Astrocyte (in vitro differentiated cells and primary cell): ENCODE data around the gene PTPN3. TPM values are rescaled to one million over a fixed set of nuclear protein-coding genes. Genes with fewer than 3 reads are reported as not detected.

ENCODE experiments used
- DNase-seq: peaks from one replicate; pipeline ENCODE4 v3.0.0-alpha.2; 2010; ENCODE audit warnings: low read depth
- FAIRE-seq: peaks from 2 replicates; lab custom pipeline; 2011; peaks lifted over from hg19 to GRCh38; lab: Jason Lieb, UNC
- H2AFZ ChIP-seq: 2 replicates; pipeline ENCODE4 v1.6.0; 2012; ENCODE audit warnings: low read depth, low read length, inconsistent platforms
- H3K27ac ChIP-seq: 2 replicates; pipeline ENCODE4 v1.5.1; 2011; ENCODE audit warnings: low read depth, low read length, inconsistent platforms
- H3K27me3 ChIP-seq: 2 replicates; pipeline ENCODE4 v1.6.0; 2011; ENCODE audit warnings: low read length, inconsistent platforms; ENCODE audit not compliant: insufficient read depth
- H3K36me3 ChIP-seq: 2 replicates; pipeline ENCODE4 v1.5.1; 2011; ENCODE audit warnings: low read length, inconsistent platforms; ENCODE audit not compliant: insufficient read depth
- H3K4me1 ChIP-seq: 2 replicates; pipeline ENCODE4 v1.5.1; 2011; ENCODE audit warnings: low read length, inconsistent platforms; ENCODE audit not compliant: insufficient read depth
- H3K4me2 ChIP-seq: 2 replicates; pipeline ENCODE4 v1.6.0; 2012; ENCODE audit warnings: low read length, inconsistent platforms
- H3K4me3 ChIP-seq: 2 replicates; pipeline ENCODE4 v1.5.1; 2011; ENCODE audit warnings: low read depth, mild to moderate bottlenecking, low read length, inconsistent platforms; ENCODE audit not compliant: insufficient read depth
- H3K79me2 ChIP-seq: 2 replicates; pipeline ENCODE4 v1.6.0; 2012; ENCODE audit warnings: mild to moderate bottlenecking, low read length, inconsistent platforms; ENCODE audit not compliant: insufficient read depth
- H3K9ac ChIP-seq: 2 replicates; pipeline ENCODE4 v1.6.0; 2012; ENCODE audit warnings: mild to moderate bottlenecking, low read length, inconsistent platforms
- H3K9me3 ChIP-seq: 2 replicates; pipeline ENCODE4 v1.5.1; 2012; ENCODE audit warnings: low read depth, mild to moderate bottlenecking, low read length, inconsistent platforms; ENCODE audit not compliant: insufficient read depth
- H4K20me1 ChIP-seq: 2 replicates; pipeline ENCODE4 v1.6.0; 2012; ENCODE audit warnings: low read length, inconsistent platforms; ENCODE audit not compliant: insufficient read depth
- H3K27ac Mint-ChIP-seq: one replicate; pipeline ENCODE4 v1.8.0; 2021; ENCODE audit warnings: mild to moderate bottlenecking, mixed read lengths; ENCODE audit not compliant: unreplicated experiment
- H3K27me3 Mint-ChIP-seq: one replicate; pipeline ENCODE4 v1.8.0; 2021; ENCODE audit warnings: low read depth, mixed read lengths; ENCODE audit not compliant: unreplicated experiment
- H3K36me3 Mint-ChIP-seq: one replicate; pipeline ENCODE4 v1.8.0; 2021; ENCODE audit warnings: low read depth, mixed read lengths; ENCODE audit not compliant: unreplicated experiment
- H3K4me1 Mint-ChIP-seq: one replicate; pipeline ENCODE4 v1.8.0; 2021; ENCODE audit warnings: low read depth, mixed read lengths; ENCODE audit not compliant: unreplicated experiment
- H3K4me3 Mint-ChIP-seq: one replicate; pipeline ENCODE4 v1.8.0; 2021; ENCODE audit warnings: mild to moderate bottlenecking, moderate library complexity, mixed read lengths; ENCODE audit not compliant: unreplicated experiment
- H3K9me3 Mint-ChIP-seq: one replicate; pipeline ENCODE4 v1.8.0; 2021; ENCODE audit warnings: mild to moderate bottlenecking, mixed read lengths; ENCODE audit not compliant: unreplicated experiment
- CTCF ChIP-seq: IDR thresholded peaks from 2 replicates; pipeline ENCODE4 v1.5.1; 2011; ENCODE audit warnings: low read depth, mild to moderate bottlenecking, inconsistent platforms, low read length, moderate library complexity; ENCODE audit not compliant: insufficient read depth
- EZH2 ChIP-seq: IDR thresholded peaks from 2 replicates; pipeline ENCODE4 v1.6.1; 2012; ENCODE audit warnings: mild to moderate bottlenecking, low read length, inconsistent platforms; ENCODE audit not compliant: insufficient read depth
- total RNA-seq: library from RNA; stranded (reverse); gene quantifications from 2 replicates; pipeline ENCODE4 v1.2.1, GENCODE V29; 2021

Gene PTPN3
- total RNA-seq, 1 donor from 2014 or later = 1.1 TPM

GRCh38 chr9:109496841-109497225 is 1.3 kb downstream of the PTPN3 start:
- Histone ChIP-seq H3K27me3 (peaks cover 65% of the 10 kb centered on the region), H3K36me3 (no peaks in the 10 kb centered on the region), H3K4me2 (peak overlapping the region; percentile 85), H3K4me1 (peaks cover 7% of the 10 kb centered on the region), H3K79me2 (no peaks in the 10 kb centered on the region), H2AFZ (no peak overlapping the region), H3K9me3 (no peaks in the 10 kb centered on the region), H3K9ac (no peak overlapping the region), H4K20me1 (peaks cover 18% of the 10 kb centered on the region), H3K4me3 (no peak overlapping the region), H3K27ac (no peak overlapping the region)
- DNase-seq = no peak
- Mint-ChIP-seq H3K4me1 (no peaks in the 10 kb centered on the region), H3K27me3 (peaks cover 76% of the 10 kb centered on the region), H3K9me3 (no peaks in the 10 kb centered on the region), H3K27ac (no peak overlapping the region), H3K4me3 (peak overlapping the region; percentile 78), H3K36me3 (no peaks in the 10 kb centered on the region)
- FAIRE-seq = no peak
- TF ChIP-seq EZH2 (no peak), CTCF (no peak)

GRCh38 chr9:109496218-109496617 is 1.9 kb downstream of the PTPN3 start:
- no peak overlapping the region for H3K4me2 ChIP-seq
- no peak overlapping the region for H3K27ac ChIP-seq
- H3K9ac ChIP-seq = no peak overlapping the region
- DNase-seq (no peak), FAIRE-seq (no peak)
- H3K4me3 ChIP-seq = no peak overlapping the region
- no peak for TF ChIP-seq EZH2
- no peak for TF ChIP-seq CTCF
- no peak overlapping the region for H2AFZ ChIP-seq
- no peaks in the 10 kb centered on the region for H3K9me3 ChIP-seq
- H3K36me3 Mint-ChIP-seq = no peaks in the 10 kb centered on the region
- H4K20me1 ChIP-seq = peaks cover 18% of the 10 kb centered on the region
- H3K4me1 Mint-ChIP-seq = no peaks in the 10 kb centered on the region
- peaks cover 7% of the 10 kb centered on the region for H3K4me1 ChIP-seq
- peaks cover 70% of the 10 kb centered on the region for H3K27me3 Mint-ChIP-seq
- H3K36me3 ChIP-seq = no peaks in the 10 kb centered on the region
- no peaks in the 10 kb centered on the region for H3K9me3 Mint-ChIP-seq
- H3K27ac Mint-ChIP-seq = no peak overlapping the region
- peak overlapping the region; percentile 1 for H3K4me3 Mint-ChIP-seq
- no peaks in the 10 kb centered on the region for H3K79me2 ChIP-seq
- H3K27me3 ChIP-seq = peaks cover 59% of the 10 kb centered on the region

- H3K4me2 ChIP-seq = no peak overlapping the region
- no peaks in the 10 kb centered on the region for H3K9me3 ChIP-seq
- no peaks in the 10 kb centered on the region for H3K4me1 ChIP-seq
- Mint-ChIP-seq H3K27ac (no peak overlapping the region), H3K27me3 (peaks cover 51% of the 10 kb centered on the region), H3K4me1 (no peaks in the 10 kb centered on the region), H3K36me3 (no peaks in the 10 kb centered on the region), H3K9me3 (no peaks in the 10 kb centered on the region), H3K4me3 (no peak overlapping the region)
- no peak overlapping the region for H3K27ac ChIP-seq
- FAIRE-seq = no peak
- no peak for DNase-seq
- peaks cover 36% of the 10 kb centered on the region for H3K27me3 ChIP-seq
- no peaks in the 10 kb centered on the region for H3K79me2 ChIP-seq
- no peak overlapping the region for H3K4me3 ChIP-seq
- no peak overlapping the region for H2AFZ ChIP-seq
- H4K20me1 ChIP-seq = peaks cover 18% of the 10 kb centered on the region
- no peak overlapping the region for H3K9ac ChIP-seq
- no peaks in the 10 kb centered on the region for H3K36me3 ChIP-seq
- TF ChIP-seq CTCF = no peak
- TF ChIP-seq EZH2 = no peak
Measured at GRCh38 chr9:109493648-109494047, 4.5 kb downstream of the PTPN3 start.
